GF-D8 (cell line): ENCODE measurements around the gene DQX1.

Experiments
- DNase-seq: peaks from one replicate; lab custom pipeline; 2025; lab: John Stamatoyannopoulos, UW

DQX1 gene

DNA sequence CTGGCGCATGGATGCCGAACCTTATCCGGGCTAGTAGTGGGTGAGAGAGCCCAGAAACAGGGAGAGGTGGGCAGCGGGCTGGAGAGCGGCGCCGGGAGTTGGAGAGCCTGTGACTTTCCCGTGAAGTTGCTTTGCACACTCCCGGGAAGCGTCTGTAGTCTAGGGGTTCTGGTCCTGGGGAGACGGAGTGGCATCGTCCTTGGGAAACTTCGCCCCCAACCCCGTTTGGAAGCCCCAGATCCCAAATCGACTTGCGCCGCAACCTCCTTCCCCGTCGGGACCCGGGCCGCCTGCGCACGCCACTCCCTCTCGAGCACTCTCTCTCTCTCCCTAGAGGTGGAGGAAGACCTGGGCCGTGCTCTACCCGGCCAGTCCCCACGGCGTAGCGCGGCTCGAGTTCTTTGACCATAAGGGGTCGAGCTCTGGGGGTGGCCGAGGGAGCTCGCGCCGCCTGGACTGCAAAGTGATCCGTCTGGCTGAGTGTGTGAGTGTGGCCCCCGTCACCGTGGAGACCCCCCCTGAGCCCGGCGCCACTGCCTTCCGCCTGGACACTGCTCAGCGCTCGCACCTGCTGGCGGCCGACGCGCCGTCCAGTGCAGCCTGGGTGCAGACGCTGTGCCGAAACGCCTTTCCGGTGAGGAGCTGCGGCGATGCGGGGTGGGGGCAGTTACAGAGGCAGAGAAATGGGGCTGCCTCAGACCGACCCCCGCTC lies 28.9 kb upstream of the DQX1 start:
- no peak for DNase-seq

- DNase-seq, result peak; percentile 18
Observed at GRCh38 chr2:74553892-74554819, 28.1 kb upstream of the DQX1 start, which contains the start of the genes DOK1 and LOXL3. Gene DOK1 (plus strand): TSS chr2:74554720. CDS start chr2:74554755, 35 bp downstream. Gene LOXL3 (minus strand): TSS chr2:74553942. CDS start chr2:74552634, 1,308 bp downstream.

GRCh38 chr2:74552914-74553811 lies 27.1 kb upstream of the DQX1 start:
- no peak for DNase-seq

DNA sequence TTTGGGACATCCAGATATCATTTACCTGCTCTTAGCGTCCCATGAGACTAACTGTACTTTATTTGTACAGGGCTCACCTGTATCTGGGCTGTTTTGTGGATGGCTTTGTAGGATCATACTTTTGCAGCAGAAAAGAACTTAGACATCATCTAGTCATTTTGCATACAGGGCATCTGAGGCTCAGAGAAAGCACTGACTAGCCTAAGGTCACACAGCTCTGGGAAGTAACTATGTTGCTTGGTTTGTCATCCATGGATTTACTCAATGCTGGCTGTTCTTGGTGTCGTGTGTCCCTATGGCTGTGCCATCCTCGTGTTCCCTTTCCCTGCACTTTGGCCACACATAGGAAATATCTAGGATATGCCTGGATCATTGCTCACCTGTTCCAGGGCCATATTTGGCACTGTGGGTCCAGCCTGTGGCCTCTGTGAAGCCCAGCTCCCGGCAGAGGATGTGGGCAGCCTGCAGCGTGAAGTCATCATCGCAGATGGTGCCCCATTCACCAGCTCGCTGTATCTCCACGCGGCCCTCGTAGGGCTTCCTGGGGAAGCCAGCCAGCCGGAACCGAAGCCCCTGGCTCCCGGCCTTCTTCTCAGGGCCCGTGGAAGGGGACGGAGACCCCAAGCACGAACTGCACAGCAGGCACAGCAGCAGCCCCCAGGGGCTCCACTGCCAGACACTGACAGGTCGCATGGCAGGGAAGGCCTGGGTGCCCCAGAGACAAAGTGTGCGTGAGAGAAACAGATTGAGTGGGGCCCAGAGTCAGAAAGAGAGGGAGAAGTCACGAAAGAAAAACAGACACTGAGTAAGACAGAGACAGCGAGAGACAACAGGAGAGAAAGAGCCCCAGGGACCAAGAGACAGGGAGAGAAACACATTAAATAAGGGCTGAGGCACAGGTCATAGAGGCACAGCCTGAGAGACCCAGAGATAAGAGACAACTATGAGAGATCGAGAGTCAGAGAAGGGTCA lies 26.2 kb upstream of the DQX1 start:
- DNase-seq, result peak; percentile 25

DNA sequence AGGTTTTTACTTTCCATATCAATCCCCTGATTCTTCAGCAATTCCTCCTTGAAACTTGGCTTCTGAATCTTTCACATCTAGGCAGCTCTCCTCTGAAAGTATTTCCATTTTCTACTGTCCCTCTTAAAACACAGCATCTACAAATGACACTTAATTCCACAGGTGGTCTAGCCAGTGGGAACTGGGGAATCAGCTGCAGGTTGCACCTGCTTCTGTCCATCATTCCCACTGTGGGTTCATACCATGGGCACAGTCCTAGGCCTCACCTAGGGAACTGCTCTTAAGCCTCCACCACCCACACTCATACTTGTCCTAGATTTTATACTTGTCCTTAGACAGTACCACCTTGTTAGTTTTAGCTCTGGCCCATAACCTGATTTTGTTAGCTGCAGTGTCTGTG lies 25.5 kb upstream of the DQX1 start:
- no peak for DNase-seq

DNA sequence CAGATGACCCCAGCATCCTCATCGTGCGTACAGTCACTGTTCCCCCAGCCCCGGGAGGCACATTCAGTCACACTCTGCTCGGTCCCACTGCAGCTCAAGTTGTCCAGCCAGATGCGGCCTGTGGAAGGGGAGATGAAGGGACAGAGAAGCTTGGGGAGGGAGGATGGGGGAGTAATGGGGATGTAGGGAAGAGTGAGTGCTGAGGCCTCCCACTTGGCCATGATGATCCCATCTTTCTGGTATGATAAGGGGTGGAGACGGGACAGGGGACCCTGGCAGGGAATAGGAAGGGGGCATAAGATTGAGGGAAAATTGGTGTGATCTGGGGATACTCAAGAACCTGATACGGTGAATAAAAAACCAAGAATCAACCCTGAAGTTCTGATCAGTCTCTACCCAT lies 24.2 kb upstream of the DQX1 start:
- DNase-seq, result no peak

GRCh38 chr2:74548900-74549826 lies 23.1 kb upstream of the DQX1 start:
- peak; percentile 28 for DNase-seq

DNA sequence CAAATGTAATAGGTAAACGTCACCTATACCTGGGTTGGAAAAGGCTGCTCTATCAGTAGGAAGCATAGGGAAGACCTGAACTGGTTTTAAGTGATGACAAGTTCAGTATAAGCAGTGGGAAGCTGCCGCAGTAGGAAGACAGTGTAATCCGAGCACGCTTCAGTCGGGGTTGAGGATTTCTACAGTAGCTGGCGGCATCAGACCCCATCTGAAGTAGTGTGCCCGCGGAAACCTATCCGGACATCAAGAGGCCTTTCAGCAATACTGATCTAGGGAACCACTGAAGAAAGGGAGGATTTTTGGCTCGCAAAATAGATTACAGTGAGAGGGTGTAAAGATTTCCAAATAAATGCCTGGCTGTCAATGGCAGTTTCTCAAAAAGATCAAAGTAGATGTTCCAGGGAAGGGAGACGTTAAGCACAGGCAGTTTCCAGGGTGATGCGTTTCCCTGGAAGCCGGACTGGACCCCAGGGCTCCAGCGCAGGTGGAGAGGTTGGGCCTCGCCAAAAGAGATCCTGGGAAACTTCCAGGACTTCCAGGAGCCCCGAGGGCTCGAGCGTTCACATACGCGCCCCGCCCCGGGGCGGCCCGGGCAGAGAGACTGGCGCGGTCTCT lies 22.4 kb upstream of the DQX1 start:
- DNase-seq, result no peak

DNA sequence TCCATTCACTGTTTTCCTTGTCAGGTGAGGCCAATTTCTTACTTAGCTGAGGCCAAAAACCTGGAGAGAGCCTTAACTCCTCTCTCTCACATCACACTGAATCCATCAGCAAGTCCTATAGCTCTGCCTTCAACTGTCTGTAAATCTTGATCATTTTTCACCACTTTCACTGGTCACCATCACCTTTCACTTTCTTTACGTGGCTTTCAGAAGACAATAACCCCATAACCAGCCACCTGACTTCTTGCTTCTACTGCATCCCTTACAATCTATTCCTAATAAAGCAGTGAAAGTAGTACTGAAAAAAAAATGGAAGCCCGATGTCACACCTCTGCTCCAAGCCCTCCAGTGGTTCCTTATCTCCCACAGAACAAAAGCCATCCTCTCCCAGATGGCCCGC lies 20.0 kb upstream of the DQX1 start:
- no peak for DNase-seq

DNA sequence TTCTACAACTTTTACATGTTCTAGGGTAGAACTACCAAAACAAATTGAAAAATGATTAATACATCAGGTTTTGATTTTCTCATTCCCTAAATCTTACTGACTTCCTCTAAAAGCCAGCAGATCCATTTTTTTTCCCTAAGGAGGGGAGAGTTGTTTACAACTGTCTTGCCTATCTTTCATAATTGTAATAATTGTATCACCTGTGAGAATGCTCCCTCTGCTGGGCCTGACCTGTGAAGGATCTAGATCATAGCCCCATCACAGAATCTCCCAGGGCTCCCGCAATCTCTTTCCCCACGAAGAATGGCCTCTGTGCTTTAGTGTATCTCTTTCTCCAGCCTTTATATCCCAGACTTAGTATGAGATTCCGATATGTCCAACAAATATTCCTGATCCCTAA lies 18.6 kb upstream of the DQX1 start:
- DNase-seq, result no peak

- DNase-seq, result no peak
Observed at GRCh38 chr2:74542978-74543377, 16.9 kb upstream of the DQX1 start.

- no peak for DNase-seq
Observed at GRCh38 chr2:74540291-74540690, 14.3 kb upstream of the DQX1 start.

DNA sequence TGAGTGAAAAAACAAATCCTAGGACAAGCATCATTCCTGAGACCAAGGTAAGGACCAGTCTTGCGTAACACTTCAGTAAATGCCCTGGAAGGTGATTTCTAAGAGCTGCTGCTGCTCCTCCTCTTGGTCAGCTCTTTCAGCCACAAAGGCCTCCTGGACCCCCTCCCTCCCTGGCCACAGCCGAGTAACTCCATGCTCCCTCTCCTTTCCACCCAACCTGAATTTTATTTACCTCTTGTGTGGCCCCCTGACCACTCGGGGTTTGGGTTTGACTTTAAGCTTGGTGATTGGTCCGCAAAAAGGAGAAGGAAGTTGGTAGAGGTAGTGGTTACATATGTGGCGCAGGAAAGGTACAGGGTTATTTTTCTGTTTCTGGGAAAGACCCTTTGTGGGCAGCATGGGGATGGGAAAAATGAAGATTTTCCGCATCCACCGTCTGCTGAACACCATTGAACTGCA lies 12.9 kb upstream of the DQX1 start:
- DNase-seq, result peak; percentile 33

DNA sequence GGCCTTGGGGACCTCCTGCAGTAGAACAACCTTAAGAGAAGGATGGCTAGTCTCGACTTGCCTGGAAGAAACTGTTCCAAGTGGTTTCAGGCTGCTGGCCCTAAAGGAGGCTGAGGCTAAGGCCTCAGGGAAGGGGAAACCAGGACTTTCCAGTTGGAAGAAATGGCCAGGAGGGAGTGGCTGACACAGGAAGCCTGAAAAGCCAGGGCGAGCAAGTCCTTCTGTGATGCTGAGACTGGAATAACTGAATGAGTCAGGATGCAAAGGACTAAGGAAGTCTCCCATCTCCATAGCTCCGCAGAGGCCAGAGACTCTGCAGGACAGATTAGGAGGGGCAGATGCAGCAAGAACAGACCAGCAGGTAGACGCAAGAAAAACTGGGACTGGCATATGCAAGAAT lies 11.1 kb upstream of the DQX1 start:
- DNase-seq, result no peak

- DNase-seq, result no peak
Observed at GRCh38 chr2:74536166-74536950, 10.3 kb upstream of the DQX1 start.

GRCh38 chr2:74535440-74535965 lies 9.5 kb upstream of the DQX1 start:
- DNase-seq, result no peak

GRCh38 chr2:74534411-74534810 lies 8.4 kb upstream of the DQX1 start:
- DNase-seq, result no peak

- no peak for DNase-seq
Observed at GRCh38 chr2:74533464-74533863, 7.4 kb upstream of the DQX1 start.
